Measurements from ENCODE around the gene APIP.
"Not testable (repeated sequence)": the region's sequence is repeated elsewhere in the genome, so short reads cannot be mapped to it uniquely, and the experiment has no call there.

The APIP gene

DNA sequence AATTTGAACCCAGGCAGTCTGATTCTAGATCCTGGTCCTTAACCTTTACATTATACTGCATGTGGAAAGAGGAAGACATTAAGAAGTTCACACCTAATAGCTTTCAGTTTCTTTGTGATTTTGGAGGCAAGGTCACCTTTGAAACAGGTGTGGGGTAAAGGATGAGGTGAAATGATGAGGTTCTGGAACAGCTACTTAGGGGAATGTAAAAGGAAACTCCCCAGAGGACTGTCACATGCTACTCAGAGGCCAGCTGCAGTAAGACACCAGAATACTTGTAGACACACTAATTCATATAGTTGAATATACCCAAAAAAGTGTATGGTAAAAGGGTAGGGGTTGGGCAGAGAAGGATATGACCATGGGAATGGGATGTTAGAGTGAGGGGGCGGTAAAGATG lies 5.4 kb downstream of the APIP start:
- Mint-ChIP-seq H3K4me3 (no peak overlapping the region), H3K4me1 (ENCODE audit: low read depth) (peaks cover 25% of the 10 kb centered on the region), H3K9me3 (no peaks in the 10 kb centered on the region), H3K27me3 (no peaks in the 10 kb centered on the region), H3K27ac (no peak overlapping the region), H3K36me3 (ENCODE audit: low read depth) (peaks cover 37% of the 10 kb centered on the region)
- no peak for DNase-seq

DNA sequence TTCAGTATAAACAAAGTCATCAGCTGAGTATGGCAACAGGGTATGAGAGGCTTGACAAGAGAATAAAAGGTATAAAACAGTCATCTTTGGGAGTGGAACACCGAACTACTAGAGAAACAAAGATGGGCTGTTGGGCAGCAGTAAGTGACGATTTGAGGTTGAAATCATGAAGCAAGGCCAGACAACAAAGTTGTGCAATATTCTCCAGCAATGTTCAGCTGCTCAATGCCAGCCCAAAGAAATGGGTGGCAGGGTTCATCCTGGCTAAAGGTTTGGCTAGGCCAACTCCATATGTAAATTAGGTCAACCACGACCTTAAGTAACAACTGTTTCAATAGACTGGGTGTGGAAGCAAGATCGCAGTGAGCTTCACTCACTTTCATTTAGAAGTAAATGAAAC lies 6.2 kb downstream of the APIP start:
- no peaks in the 10 kb centered on the region for H3K9me3 Mint-ChIP-seq
- H3K4me1 Mint-ChIP-seq (ENCODE audit: low read depth): peaks cover 23% of the 10 kb centered on the region
- DNase-seq: no peak
- no peaks in the 10 kb centered on the region for H3K27me3 Mint-ChIP-seq
- H3K27ac Mint-ChIP-seq: no peak overlapping the region
- no peak overlapping the region for H3K4me3 Mint-ChIP-seq
- H3K36me3 Mint-ChIP-seq (ENCODE audit: low read depth): peaks cover 31% of the 10 kb centered on the region

DNA sequence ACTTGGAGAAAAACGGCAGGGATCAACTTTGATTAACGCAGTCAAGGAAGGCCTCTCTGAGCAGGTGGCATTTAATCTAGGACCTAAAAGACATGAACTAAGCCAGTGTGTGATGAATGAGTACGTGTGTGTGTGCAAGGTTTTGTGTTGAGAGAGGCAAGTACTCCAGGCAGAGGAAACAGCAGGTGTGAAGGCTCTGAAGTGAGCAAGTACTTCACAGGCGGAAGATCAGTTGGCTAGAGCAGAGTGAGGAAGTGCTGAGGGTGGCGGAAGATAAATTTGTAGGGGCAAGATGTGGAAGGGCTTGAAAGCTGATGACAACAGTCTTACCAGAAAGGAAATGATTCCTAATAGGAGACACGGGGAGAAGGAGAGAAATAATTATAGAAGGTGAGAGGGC lies 6.8 kb downstream of the APIP start:
- H3K27me3 Mint-ChIP-seq: no peaks in the 10 kb centered on the region
- H3K4me1 Mint-ChIP-seq (ENCODE audit: low read depth): peaks cover 26% of the 10 kb centered on the region
- H3K4me3 Mint-ChIP-seq: no peak overlapping the region
- DNase-seq: no peak
- H3K27ac Mint-ChIP-seq: no peak overlapping the region
- no peaks in the 10 kb centered on the region for H3K9me3 Mint-ChIP-seq
- peaks cover 36% of the 10 kb centered on the region for H3K36me3 Mint-ChIP-seq (ENCODE audit: low read depth)

DNA sequence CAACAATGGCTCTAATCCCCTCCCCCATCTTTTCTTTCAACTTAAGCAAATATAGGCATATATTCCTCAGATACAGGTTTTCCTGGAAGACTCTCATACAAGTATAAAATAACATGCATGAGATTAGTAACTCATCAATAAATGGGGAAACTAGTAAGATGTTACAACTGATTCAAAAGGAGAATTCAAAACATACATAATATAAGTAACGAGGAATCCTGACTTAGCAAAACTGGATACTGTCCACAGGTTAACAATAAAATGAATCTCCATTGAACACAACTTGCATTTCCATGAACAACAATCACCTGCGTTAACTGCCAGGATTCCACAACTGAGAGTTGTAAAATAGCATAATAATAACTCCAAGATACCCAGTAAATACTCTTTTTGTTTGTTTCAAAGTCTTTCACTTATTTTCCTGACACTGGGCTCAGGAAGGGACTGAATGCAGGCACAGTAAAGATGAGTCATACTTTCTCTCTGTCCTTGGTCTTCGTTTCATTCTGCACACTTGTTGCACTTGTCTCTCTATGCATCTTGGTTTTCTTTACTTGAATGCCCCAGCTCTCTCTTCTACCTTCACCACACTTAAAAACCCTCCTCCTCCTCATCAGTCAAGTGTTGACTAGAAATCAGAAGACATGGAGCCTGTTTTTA lies 8.1 kb downstream of the APIP start:
- Mint-ChIP-seq H3K27me3 (no peaks in the 10 kb centered on the region), H3K36me3 (ENCODE audit: low read depth) (peaks cover 38% of the 10 kb centered on the region), H3K4me3 (no peak overlapping the region), H3K4me1 (ENCODE audit: low read depth) (peaks cover 19% of the 10 kb centered on the region), H3K9me3 (peaks cover 4% of the 10 kb centered on the region), H3K27ac (no peak overlapping the region)
- DNase-seq: no peak

DNA sequence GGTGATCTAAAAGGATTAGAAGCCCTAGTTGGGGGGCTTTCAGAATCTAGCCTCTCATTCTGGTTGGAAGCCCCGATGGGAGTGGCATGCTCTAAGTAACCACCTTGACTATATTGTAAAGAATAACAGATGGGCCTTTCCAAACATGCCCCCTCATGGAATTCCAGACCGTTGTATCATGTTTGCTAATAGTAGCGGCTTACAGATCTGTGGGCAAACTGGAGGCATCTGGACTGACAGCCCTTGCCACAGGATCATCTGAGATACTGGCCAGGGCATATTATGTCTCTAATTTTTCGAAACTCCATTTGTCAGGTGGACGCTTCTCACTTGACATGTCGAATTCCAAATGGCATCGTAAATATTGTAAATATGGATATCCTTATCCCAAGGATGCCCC lies 10.5 kb downstream of the APIP start:
- Mint-ChIP-seq H3K27ac (no peak overlapping the region), H3K36me3 (ENCODE audit: low read depth) (peaks cover 46% of the 10 kb centered on the region), H3K4me3 (no peak overlapping the region), H3K4me1 (ENCODE audit: low read depth) (peaks cover 13% of the 10 kb centered on the region), H3K9me3 (peaks cover 8% of the 10 kb centered on the region), H3K27me3 (no peaks in the 10 kb centered on the region)
- no peak for DNase-seq

DNA sequence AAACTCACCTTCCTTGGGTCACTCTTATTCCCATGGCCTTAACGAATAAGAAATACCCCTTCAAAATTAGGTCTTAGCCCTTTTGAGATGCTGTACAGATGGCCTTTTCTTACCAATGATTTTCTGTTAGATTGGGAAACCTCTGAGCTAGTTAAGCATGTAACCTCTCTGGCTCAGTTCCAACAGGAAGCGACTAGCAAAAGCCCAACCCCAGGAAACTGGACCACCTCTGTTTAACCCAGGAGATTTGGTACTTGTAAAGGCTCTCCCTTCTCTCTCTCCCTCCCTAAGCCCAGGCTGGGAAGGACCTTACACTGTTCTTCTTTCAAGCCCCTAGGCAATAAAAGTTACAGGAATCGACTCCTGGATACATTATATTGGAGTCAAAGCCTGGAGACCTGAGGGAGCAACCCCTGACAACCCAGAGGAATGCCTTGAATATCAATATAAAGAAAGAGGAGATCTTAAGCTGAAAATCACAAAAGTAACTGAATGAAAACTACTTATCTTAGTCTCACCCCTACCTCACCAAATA lies 11.7 kb downstream of the APIP start:
- no peak overlapping the region for H3K27ac Mint-ChIP-seq
- H3K4me3 Mint-ChIP-seq: no peak overlapping the region
- H3K27me3 Mint-ChIP-seq: no peaks in the 10 kb centered on the region
- peaks cover 13% of the 10 kb centered on the region for H3K4me1 Mint-ChIP-seq (ENCODE audit: low read depth)
- DNase-seq: no peak
- H3K36me3 Mint-ChIP-seq (ENCODE audit: low read depth): peaks cover 58% of the 10 kb centered on the region
- peaks cover 20% of the 10 kb centered on the region for H3K9me3 Mint-ChIP-seq

DNA sequence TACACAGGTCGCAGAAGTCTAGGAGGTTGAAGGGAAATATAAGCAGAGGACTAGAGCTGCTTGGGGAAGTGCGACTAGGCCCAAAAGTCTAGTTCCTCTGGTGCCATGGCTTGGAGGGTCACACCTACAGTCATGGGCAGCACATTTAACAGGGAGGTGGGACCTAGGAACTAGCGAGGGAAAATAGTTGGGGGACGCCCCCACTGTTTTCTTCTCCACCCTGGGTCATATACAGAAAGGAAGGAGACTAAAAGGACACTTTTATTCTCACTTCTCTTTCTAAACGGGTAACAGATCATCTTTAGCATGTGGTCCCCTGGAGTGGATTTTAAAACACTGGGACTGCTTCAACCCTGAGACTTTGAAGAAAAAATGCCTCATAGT lies 16.6 kb downstream of the APIP start:
- no peak overlapping the region for H3K4me3 Mint-ChIP-seq
- no peaks in the 10 kb centered on the region for H3K27me3 Mint-ChIP-seq
- peaks cover 38% of the 10 kb centered on the region for H3K9me3 Mint-ChIP-seq
- no peak overlapping the region for H3K27ac Mint-ChIP-seq
- no peak for DNase-seq
- H3K36me3 Mint-ChIP-seq (ENCODE audit: low read depth): peaks cover 72% of the 10 kb centered on the region
- H3K4me1 Mint-ChIP-seq (ENCODE audit: low read depth): peaks cover 4% of the 10 kb centered on the region

DNA sequence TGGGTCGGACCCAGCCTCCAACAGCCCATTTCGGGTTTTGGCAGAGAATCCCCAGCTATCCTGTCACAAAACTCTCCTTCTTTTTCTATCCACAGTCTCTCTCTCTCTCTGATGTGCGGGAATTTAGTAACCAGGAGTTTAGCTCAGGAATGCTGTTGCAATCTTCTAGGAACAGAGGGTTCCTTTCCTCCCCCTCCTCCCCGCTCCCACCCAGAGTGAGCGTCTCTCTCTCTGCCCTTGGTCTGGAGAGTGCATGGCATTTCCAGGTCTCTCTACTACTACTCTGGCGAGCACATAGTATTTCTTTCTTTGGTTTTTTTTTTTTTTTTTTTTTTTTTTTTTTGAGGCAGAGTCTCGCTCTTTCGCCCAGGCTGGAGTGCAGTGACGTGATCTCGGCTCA lies 17.7 kb downstream of the APIP start:
- no peak overlapping the region for H3K4me3 Mint-ChIP-seq
- H3K36me3 Mint-ChIP-seq (ENCODE audit: low read depth): peaks cover 61% of the 10 kb centered on the region
- H3K9me3 Mint-ChIP-seq: peaks cover 38% of the 10 kb centered on the region

DNA sequence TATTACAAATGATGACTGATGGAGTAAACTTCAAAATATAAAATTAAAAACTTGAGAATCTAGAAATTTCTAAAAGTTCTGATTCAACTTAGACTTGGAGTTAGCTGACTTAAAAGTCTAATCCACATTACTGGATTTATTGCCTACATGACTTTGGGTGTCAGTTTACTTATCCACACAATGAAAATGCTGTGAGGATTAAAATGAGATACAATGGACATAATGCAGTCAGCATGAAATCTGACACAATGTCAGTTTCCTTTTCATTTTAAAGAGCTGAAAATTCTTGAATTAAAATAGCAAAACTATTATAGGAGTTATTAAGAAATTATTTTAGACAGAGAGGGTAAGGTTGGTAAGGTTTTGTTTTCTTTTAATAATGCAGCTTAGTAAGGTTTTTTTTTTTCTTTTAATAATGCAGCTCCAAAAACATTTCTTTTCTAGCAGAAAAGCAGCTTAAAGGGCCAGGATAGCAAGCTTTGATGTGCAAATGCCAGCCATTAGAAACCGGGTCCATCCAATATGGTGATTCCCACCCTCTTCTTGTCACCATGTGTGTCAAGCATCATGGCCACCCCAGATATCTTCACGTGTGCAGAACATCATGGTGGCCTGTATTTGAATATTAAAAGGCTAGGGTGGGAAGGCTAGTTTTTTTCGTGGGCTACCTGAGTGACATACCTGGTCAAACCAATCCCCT lies 18.9 kb downstream of the APIP start:
- H3K4me1 Mint-ChIP-seq (ENCODE audit: low read depth): no peaks in the 10 kb centered on the region
- DNase-seq: no peak

More for the DNA sequence above, 17.7 kb downstream of the APIP start:
- Mint-ChIP-seq H3K4me1 (ENCODE audit: low read depth) (no peaks in the 10 kb centered on the region), H3K27me3 (no peaks in the 10 kb centered on the region), H3K27ac (no peak overlapping the region)
- DNase-seq: no peak

DNA sequence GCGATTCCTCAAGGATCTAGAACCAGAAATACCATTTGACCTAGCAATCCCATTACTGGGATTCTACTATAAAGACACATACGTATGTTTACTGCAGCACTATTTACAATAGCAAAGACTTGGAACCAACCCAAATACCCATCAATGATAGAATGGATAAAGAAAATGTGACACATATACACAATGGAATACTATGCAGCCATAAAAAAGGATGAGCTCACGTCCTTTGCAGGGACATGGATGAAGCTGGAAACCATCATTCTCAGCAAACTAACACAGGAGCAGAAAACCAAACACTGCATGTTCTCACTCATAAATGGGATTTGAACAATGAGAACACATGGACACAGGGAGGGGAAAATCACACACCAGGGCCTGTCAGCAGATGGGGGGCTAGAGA lies 20.0 kb downstream of the APIP start:
- not testable (repeated sequence) for DNase-seq; H3K27ac Mint-ChIP-seq; H3K27me3 Mint-ChIP-seq; H3K4me1 Mint-ChIP-seq (ENCODE audit: low read depth); H3K4me3 Mint-ChIP-seq
- peaks cover 33% of the 10 kb centered on the region for H3K9me3 Mint-ChIP-seq
- H3K36me3 Mint-ChIP-seq (ENCODE audit: low read depth): peaks cover 46% of the 10 kb centered on the region

More for the DNA sequence above, 18.9 kb downstream of the APIP start:
- Mint-ChIP-seq H3K36me3 (ENCODE audit: low read depth) (peaks cover 49% of the 10 kb centered on the region), H3K9me3 (peaks cover 33% of the 10 kb centered on the region), H3K27me3 (no peaks in the 10 kb centered on the region), H3K4me3 (no peak overlapping the region), H3K27ac (no peak overlapping the region)

DNA sequence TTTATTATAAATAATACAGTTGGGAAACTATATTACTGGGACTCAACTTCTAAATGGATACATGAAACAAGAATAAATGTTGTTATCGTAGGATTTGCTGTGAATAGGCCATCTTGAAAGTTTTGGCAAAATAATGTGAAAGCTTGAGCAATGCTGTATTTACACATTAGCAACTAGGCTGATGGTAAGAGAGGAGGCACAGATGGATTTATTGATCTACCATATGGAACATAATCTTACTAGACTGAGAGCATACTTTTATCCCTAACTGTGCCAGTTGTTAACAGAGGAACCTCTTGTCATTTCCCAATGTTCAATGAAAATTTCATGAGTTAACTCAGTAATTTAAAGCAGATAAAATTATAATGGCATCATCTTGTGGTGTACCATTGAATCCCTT lies 22.8 kb downstream of the APIP start:
- H3K27ac Mint-ChIP-seq: no peak overlapping the region
- peaks cover 13% of the 10 kb centered on the region for H3K9me3 Mint-ChIP-seq
- H3K27me3 Mint-ChIP-seq: no peaks in the 10 kb centered on the region
- no peak overlapping the region for H3K4me3 Mint-ChIP-seq
- H3K4me1 Mint-ChIP-seq (ENCODE audit: low read depth): no peaks in the 10 kb centered on the region
- DNase-seq: no peak
- peaks cover 35% of the 10 kb centered on the region for H3K36me3 Mint-ChIP-seq (ENCODE audit: low read depth)

DNA sequence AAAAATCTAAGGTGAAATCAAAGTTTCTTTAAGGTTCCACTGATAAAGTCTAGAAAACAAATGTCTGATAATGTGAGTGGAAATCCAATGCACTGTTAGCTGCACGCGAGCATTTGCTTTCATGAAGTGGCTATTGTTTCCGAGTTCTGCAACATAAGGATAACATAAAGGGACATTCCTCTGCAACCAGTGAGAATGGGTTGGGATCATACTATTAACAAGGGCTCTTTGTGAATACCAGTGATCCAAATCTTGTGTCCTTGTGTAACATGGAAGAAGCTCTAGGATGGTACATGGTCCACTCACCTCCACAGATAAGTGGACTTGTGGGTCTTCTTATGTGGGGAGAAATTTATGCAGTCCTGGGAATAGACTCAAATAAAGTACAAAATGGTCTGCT lies 24.6 kb downstream of the APIP start:
- Mint-ChIP-seq H3K4me3 (no peak overlapping the region), H3K27ac (no peak overlapping the region), H3K27me3 (no peaks in the 10 kb centered on the region), H3K4me1 (ENCODE audit: low read depth) (no peaks in the 10 kb centered on the region), H3K9me3 (peaks cover 6% of the 10 kb centered on the region), H3K36me3 (ENCODE audit: low read depth) (peaks cover 31% of the 10 kb centered on the region)
- DNase-seq: no peak

DNA sequence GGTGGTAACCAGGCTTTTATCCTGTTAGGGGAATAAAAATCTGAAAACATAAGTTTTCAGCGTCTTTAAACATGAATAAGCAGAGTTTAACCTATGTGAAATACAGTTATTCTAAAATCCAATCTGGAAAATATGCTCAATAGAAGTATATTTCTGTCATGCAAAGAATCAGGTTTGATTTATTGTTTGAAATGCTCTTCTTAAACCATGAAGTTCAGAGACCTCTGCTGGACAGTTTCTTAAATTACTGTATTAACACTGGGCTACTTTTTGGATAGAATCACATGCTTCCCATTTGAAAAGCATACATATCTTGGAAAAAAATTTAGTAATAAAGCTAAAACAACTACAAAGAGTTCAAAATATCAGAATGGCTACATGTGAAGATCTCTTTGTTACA lies 25.4 kb downstream of the APIP start:
- Mint-ChIP-seq H3K4me3 (no peak overlapping the region), H3K27ac (no peak overlapping the region), H3K36me3 (ENCODE audit: low read depth) (peaks cover 27% of the 10 kb centered on the region), H3K27me3 (no peaks in the 10 kb centered on the region), H3K4me1 (ENCODE audit: low read depth) (no peaks in the 10 kb centered on the region), H3K9me3 (no peaks in the 10 kb centered on the region)
- DNase-seq: no peak

DNA sequence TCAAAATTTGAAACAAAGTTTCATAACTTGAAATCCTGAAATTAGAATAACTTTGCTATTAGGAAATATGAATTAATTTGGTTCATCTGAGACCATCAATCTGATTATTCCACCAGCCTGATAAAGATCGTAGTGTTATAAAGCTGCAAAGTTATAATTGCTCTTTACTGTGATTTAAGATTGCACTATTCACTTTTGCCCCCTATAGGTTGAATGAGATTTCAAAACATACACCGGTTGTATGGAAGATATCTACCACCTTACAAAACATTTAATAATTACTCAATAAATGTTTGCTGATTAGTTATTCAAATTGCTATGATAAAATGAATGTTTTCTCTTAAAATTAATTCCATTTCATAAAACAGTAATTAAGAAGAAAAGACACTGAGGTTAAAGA lies 26.1 kb downstream of the APIP start:
- peaks cover 30% of the 10 kb centered on the region for H3K36me3 Mint-ChIP-seq (ENCODE audit: low read depth)
- no peaks in the 10 kb centered on the region for H3K4me1 Mint-ChIP-seq (ENCODE audit: low read depth)
- H3K9me3 Mint-ChIP-seq: no peaks in the 10 kb centered on the region
- no peak for DNase-seq
- no peak overlapping the region for H3K27ac Mint-ChIP-seq
- H3K27me3 Mint-ChIP-seq: no peaks in the 10 kb centered on the region
- no peak overlapping the region for H3K4me3 Mint-ChIP-seq

DNA sequence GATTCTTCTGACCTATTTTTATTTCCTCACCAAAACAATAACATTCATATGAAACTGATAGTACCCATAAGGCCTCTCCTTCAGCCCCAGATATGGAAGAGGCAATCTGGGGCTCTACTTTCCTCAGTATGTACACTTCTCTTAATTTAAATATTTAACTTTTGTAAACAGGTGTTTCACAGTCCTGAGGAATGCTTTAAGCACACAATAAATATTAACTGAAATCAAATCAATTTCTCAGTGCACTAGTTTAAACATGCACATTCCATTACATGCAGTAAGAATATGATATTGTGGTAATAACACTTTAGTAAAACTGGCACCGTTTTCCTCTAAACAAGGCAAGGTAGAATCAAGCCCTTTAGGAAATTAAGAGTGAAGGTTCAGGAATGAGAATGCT lies 28.9 kb downstream of the APIP start:
- no peak overlapping the region for H3K4me3 Mint-ChIP-seq
- H3K9me3 Mint-ChIP-seq: no peaks in the 10 kb centered on the region
- no peak overlapping the region for H3K27ac Mint-ChIP-seq
- H3K27me3 Mint-ChIP-seq: no peaks in the 10 kb centered on the region
- no peak for DNase-seq
- no peaks in the 10 kb centered on the region for H3K4me1 Mint-ChIP-seq (ENCODE audit: low read depth)
- peaks cover 49% of the 10 kb centered on the region for H3K36me3 Mint-ChIP-seq (ENCODE audit: low read depth)
